K562 (cell line): ENCODE results near the gene SRCIN1.

Experiments used
- EP300 ChIP-seq: IDR thresholded peaks from 2 replicates; pipeline ENCODE4 v1.6.1; 2012; ENCODE audit warnings: low read length, improper control_type of control experiment
- FOS ChIP-seq: IDR thresholded peaks from 3 replicates; pipeline ENCODE4 v1.6.1; 2011; ENCODE audit not compliant: insufficient read length; ENCODE audit errors: extremely low read depth
- NKRF ChIP-seq: fragments of 450-650 bp; IDR thresholded peaks from 2 replicates; pipeline ENCODE4 v1.6.1; 2016; ENCODE audit warnings: borderline replicate concordance
- PHB2 ChIP-seq: fragments of 450-650 bp; IDR thresholded peaks from 2 replicates; pipeline ENCODE4 v1.6.1; 2017; ENCODE audit warnings: low read depth
- RAD21 ChIP-seq, 2 experiments: fragments of 250-450 bp in 1 of 2; fragments of 450-650 bp in 1 of 2; sonication (Bioruptor Pico) in 1 of 2; formaldehyde crosslinking in 1 of 2; IDR thresholded peaks in 1 of 2; conservative IDR thresholded peaks in 1 of 2; 2 replicates each; pipeline versions ENCODE4 v1.4.0 to v1.8.0; 2020 to 2022; ENCODE audit warnings: mild to moderate bottlenecking in 2 of 2, moderate library complexity in 1 of 2
- TRIM24 ChIP-seq, 2 experiments: fragments of 450-650 bp; IDR thresholded peaks; 2 replicates each; pipeline ENCODE4 v1.6.1; 2016

GRCh38 chr17:38605411-38605840, 326 bp downstream of the SRCIN1 start:
- TF ChIP-seq TRIM24 (IDR thresholded peaks at IDR 0.05), result no peak
- no peak for TF ChIP-seq NKRF
- TF ChIP-seq PHB2, result no peak
- no peak for TF ChIP-seq FOS
- TF ChIP-seq EP300, result no peak
- no peak for TF ChIP-seq RAD21 (CRISPR knock-in tag; conservative IDR thresholded peaks at IDR 0.05 in 1 of 2, IDR thresholded peaks at IDR 0.05 in 1 of 2)
